ENCODE results near the gene BTBD18.

The BTBD18 gene, protein sequence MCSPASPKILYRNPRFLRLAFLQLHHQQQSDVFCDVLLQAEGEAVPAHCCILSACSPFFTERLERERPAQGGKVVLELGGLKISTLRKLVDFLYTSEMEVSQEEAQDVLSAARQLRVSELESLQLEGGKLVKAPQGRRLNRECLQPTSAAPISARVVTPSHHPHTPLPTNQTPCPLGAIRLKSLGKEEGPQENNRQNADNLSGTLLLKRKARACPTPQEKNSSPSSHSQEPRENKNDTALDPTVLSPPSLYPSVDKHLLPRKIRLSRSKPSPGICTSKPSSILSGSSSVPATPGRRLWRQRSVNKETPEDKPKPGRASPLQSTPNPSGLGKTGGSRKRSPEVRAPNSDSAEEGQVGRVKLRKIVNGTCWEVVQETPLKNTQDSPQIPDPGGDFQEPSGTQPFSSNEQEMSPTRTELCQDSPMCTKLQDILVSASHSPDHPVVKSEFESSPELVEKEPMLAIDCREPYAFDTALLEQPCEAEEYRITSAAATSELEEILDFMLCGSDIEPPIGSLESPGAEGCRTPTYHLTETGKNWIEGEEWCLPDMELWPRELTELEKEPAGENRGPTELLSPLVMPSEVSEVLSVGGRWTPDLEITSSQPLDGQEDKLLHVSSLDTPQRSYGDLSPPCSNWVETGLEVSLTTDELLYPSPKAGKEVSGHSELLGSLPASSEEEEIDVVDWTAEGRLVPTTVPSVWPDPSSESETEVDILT

GRCh38 chr11:57751676-57752253 lies at the start of gene BTBD18:
Gene BTBD18, minus strand, starts transcription at chr11:57751819. Its CDS starts 631 bp downstream, at chr11:57751188.
- no peak for DNase-seq

DNA sequence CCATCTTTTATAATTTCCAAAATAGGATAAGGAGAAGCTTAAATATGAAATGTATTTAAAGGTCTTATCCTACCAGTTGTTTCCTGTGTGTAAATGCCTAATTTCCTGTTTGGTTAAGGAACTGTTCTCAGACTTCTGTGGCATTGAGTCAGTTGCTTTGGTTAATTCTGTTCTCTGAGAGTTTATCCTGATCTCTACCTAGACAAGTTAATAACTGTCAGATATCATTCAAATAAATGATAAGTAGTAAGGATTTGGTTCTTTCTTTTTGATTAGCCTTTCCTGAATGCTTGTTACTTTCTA lies 49.5 kb upstream of the BTBD18 start:
- no peak for DNase-seq

GRCh38 chr11:57800444-57801182 lies 49.0 kb upstream of the BTBD18 start:
- DNase-seq: no peak

- no peak for DNase-seq
Measured at GRCh38 chr11:57798905-57799559, 47.4 kb upstream of the BTBD18 start.

DNA sequence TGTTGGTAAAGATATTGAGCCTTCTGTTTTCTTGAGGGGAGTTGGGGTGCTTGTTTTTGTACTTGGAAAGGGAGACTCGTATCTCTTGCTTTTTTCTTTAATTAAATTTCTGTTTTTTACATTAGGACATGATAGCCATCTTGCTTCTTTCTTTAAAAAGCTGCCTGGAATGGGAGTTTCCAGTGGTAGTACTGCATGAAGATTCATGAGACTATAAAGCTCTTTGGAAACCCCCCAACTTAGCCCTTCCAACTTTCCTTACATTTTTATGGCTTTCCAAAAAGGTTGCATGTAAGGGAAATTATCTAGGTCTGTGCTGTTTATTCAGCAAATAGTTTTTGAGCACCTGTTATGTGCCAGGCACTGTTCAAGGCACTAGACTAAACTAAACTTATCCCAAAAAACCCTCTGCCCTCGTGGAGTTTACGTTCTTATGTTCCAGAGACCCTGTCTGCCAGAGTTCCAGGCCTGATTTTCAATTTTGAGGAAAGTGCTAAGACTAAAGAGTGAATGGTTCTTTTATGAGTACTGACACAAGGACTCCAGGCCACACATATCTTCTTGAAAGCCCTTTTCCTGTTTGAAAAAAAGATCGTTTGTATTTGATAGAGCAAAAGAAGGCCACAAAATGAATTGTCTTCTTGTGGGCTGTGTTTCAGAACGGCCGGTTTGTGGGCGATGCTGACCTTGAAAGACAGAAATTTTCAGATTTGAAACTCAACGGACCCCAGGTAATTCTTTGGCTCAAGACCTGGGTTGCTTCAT lies 41.9 kb upstream of the BTBD18 start:
- DNase-seq: no peak

GRCh38 chr11:57792870-57793269 lies 41.3 kb upstream of the BTBD18 start:
- DNase-seq: no peak

GRCh38 chr11:57792060-57792541 lies 40.5 kb upstream of the BTBD18 start:
- peak; percentile 69 for DNase-seq

DNA sequence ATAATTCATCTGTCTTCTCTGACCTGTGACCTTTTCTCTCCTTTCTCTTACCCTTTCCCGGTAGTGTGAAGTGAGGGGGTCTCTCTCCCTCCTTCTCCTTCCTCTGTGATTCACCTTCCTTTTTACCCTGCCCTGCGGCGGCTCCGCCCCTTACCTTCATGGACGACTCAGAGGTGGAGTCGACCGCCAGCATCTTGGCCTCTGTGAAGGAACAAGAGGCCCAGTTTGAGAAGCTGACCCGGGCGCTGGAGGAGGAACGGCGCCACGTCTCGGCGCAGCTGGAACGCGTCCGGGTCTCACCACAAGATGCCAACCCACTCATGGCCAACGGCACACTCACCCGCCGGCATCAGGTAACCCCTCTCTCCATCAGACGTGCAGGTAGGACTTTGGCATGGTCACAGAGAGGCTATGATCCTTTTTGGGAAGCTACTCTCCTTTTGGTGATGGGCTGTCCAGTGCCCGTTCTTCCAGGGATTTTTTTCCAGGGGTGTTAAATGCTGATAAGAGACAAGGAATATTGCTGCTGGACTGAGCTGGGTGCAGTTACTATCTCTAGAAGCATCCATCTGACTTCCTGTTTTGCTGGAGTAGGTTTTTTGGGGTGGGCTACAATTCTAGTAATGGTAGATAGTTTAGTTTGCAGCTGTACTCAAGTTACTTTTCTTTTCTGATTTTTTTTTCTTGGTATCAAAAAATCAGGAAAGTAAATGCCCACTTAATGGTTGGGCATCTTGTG lies 39.9 kb upstream of the BTBD18 start:
- no peak for DNase-seq

- DNase-seq: no peak
Measured at GRCh38 chr11:57788703-57789088, 37.1 kb upstream of the BTBD18 start.

DNA sequence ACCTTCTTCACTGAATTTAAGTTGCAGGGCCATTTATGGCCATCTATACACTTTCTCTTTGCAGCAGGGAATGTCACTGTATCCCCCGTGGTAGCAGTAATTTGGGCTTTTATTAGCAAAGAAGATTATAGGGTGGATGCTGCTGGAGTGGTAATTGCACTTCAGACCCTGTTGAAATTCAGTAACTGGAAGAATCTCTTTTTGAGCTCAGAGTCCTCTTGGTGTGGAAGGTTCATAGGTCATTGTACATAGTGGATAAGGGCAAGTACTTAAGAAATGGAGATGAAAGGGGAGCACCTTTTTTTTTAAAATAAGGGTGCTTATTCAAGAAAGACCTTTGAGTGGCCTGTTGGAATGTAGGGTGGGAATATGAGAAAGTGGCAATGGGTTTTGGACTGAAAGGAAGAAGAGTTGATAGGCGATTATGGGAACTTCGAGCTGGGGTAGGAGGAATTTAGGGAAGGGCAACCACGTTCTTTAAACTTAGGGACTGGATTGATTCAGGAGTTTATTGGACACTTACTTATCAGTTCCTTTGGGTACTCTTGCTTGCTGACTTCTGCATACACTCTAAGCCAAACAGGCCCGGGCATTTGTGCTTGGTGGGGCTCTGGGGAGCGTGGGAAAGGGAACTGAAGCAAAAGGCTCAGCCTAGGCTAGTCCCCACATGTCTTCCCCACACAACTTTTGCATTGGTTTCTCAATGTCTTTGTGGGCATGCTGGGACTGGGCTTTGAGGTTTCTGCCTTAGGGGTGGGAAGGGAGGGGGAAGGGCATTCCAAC lies 36.5 kb upstream of the BTBD18 start:
- no peak for DNase-seq

DNA sequence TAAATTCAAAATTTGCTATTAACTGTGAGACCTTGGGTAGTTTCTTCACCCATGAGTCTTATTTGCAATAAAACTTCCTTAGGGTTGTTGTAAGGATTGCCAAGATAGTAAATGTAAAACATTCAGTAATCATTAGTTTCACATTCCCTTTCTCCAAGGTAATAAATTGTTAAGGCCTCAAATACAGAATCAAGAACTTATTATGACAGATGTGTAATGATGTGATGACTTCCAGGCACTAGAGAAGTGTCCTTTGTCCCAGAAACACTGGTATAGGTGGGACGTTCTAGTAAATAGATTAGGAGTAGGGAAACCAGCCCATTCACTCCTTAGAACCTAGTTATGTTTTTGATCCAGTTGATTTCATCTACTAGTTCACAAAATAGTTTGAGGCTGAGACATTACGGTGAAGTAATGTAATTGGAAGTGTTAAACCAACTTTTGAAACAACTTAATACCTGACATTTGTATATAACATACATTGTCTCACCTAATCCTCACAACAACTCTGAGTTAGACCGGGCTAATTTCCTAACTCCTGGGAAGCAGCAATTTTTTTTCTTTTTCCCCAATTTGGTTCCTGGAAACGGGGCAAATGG lies 35.5 kb upstream of the BTBD18 start:
- DNase-seq: no peak

DNA sequence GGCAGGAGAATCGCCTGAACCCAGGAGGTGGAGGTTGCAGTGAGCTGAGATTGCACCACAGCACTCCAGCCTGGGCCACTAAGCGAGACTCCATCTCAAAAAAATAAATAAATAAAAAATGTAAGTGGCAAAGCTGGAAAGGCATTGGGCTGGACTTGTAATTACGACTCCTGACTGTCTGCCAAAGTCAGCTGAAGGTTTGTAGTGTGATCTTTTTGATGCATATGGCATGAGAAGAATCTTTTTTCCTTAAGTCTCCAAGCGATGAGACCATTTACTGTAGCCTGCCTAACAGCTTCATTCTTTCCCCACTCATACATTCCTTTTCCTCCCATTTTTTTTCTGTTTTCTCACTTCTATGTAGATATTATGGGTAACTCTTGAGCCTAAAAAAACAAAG lies 34.8 kb upstream of the BTBD18 start:
- DNase-seq: no peak

- no peak for DNase-seq
Measured at GRCh38 chr11:57785072-57785471, 33.5 kb upstream of the BTBD18 start.

DNA sequence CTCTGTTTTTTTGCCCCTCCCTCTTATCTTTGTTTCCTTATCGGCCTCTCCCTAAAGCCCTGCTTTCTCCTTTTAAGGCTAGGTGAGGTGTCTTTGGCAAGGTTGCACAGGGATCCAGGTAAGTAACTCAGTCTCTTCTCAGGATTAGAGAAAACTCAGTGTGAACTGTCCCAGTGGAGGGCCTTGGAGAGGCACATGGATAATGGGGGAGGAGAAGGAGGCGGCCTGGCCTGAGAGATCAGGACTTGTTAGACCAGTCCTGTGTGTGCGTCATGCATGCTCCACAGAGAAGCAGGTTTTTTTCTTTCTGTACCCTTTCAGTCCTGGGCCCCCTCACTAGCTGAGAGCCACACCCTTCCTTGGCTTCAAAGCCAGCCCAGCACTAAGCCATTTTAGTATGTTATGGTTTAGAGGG lies 29.9 kb upstream of the BTBD18 start:
- no peak for DNase-seq

DNA sequence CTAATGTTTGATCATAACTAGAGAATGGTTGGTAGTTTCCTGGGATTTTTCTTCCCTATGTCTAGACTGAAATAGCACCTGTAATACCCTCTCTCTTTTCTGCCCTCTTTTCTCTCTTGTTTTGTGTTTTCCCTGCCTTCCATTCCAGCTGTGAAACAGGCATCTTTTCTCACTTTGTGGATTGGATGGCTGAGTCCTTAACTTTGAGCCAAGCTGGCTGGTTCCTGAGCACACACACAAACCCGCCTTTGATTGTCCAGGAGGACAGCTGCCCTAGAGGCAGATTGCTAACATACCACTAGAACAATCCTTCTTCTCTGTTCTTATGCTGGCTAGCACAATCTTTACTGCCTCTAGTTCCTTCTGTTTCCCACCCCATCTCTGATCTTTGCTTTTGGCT lies 27.7 kb upstream of the BTBD18 start:
- no peak for DNase-seq

DNA sequence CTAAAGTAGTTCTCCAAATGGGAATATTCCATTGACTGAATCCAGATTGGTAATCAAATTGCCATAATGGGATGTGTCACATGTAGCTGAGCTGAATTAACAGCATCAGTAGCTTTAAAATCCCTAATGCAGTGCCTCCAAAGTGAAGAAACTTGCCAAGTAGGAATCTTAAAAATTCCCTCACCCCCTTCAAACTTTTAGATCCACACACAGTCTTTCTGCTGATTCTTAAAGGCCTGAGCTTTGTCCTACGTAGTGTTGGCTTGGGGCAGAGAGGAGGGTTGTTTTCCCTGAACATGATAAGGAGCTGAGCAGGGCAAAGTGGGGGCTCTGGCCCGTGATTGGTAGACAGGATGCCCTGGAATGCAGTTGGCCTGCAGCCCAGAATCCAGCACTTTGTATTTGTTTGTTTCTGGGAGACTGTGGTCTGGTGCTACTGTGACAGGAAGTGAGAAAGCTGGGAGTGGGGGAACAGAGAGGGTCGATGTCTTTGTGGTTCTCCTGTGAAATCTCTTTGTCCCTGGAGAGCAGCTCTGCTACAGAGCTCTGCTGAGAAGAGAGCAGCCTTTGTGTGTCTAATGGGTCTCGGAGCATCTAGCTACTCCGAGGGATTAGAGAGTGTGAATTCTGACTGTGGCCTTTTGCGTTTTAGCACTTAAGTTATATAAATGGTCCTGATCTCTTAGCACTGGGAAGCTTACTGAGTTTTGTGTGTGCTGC lies 26.9 kb upstream of the BTBD18 start:
- no peak for DNase-seq

GRCh38 chr11:57777969-57778317 lies 26.3 kb upstream of the BTBD18 start:
- no peak for DNase-seq

DNA sequence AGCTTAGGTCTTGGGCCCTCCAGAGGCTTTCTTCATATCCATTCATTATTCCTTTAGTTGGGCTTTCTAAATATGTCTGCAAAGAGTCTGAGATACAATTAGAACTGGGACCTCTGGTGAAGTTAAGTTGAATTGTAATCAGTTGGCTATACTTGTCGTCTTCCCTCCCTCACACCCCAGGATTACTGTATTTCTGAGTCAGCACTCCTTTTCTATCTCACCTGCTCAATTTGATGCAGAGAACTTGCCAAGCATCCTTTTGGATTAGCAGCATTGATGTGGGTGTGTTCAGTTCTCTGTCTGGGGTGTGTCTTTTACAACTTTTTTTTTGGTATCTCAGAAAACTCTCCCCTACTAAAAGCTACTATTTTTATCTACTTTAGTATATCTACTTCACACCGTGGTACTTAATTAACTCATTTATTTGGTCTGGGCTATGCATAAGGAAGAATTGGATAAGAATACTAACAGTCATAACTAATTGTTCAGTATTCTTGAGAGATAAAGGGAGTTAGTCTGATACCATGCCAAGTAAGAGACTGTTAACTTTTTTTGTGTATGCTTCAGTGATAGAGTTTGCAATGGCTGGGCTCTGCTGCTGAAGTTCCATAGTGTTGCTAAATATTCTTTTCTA lies 25.1 kb upstream of the BTBD18 start:
- DNase-seq: no peak

DNA sequence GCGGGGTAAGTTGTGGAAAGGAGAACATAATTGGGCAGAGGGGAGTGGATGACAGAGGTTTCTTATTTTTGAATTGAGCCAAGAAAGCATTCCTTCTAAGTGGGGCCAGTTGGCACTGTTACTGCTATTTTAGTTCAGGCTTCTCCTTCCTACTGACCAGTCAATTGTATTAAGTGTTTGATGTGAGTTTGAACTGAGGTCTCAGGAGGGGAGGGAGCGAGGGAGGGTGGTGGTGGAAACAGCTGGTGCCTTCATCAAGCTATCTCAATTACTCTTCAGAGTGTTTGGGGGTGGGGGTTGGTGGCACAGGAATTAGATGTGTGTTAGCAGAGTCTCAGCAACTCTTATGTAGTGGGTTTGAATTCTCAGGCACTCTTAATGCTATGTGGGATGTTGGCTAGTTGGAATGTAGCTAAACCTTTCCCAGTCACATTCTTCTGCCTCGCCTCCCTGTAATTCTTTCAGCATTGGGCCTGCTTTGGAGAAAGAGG lies 24.5 kb upstream of the BTBD18 start:
- no peak for DNase-seq

Data from stimulated activated CD4-positive, alpha-beta T cell treated with anti-CD3 and anti-CD28 coated beads, Interleukin-12 subunit alpha, Interleukin-12 subunit beta, amount 100 ng/mL, for 4 hours (primary cell).